Measurements from ENCODE around the gene AKAP9. TPM values are rescaled to one million over a fixed set of nuclear protein-coding genes. Genes with fewer than 3 reads are reported as not detected.

AKAP9 gene
- total and polyA plus RNA-seq, 4 donors = 11.4 to 203 (median 40.0) TPM

DNA sequence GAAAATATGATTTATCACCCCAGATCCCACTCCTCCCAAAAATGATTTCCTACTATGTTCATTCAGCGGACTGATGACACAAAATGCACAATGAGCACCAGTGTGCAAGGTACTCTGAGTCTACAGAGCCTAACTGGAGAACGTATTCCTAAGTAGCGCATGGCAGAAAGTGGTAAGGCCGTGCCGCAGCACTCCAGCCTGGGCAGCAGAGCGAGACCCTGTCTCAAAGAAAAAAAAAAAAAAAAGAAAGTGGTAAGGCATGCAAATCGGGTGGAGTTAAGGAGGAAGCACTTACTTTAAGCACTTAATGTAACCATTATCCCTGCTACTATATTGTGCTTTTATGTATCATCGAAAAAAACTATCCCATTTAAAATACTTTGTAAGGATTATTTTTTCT is 168.2 kb downstream of the AKAP9 start:
- peaks cover 0 to 2% (median 0%) of the 10 kb centered on the region in 5 donors for H3K4me1 ChIP-seq (ENCODE audit: control insufficient read depth in 5 of 5, insufficient read depth in 5 of 5, low read length in 5 of 5)

DNA sequence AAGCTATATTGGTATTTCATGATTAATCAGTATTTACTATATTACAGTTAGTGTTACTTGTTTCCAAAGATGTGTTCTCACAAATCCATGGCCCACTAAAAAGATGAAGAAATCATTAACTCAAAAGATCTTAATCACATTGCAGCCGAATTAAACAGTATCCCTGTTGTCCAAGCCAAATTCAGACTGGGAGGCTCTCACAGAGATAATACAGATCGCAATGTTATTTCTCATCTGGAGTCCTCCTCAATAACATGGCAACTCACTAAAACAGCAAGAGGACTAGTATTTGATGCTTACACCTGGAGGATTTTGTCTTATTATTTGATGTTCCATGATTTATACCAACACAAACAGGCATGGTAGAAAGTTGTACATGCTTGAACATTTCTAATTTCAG is 170.2 kb downstream of the AKAP9 start:
- DNase-seq = no peak
- Histone ChIP-seq H3K36me3 (ENCODE audit: control insufficient read depth in 4 of 4, insufficient read depth in 4 of 4, low read length in 4 of 4) (peaks cover 12 to 26% (median 17%) of the 10 kb centered on the region in 4 donors), H3K4me1 (ENCODE audit: control insufficient read depth in 5 of 5, insufficient read depth in 5 of 5, low read length in 5 of 5) (peaks cover 0 to 2% (median 0%) of the 10 kb centered on the region in 5 donors), H3K27me3 (ENCODE audit: control insufficient read depth in 3 of 3, insufficient read depth in 3 of 3, low read length in 2 of 3) (no peaks in the 10 kb centered on the region), H3K27ac (ENCODE audit: low read depth in 1 of 2, low read length in 1 of 2) (no peak overlapping the region), H3K4me3 (no peak overlapping the region), H3K9me3 (ENCODE audit: control insufficient read depth in 4 of 4, insufficient read depth in 3 of 4, low read length in 3 of 4) (no peaks in the 10 kb centered on the region), H3K9ac (ENCODE audit: insufficient read depth in 1 of 2, low read length in 2 of 2) (no peak overlapping the region)
- no peak for ATAC-seq (ENCODE audit: insufficient read depth, low FRiP score)
- TF ChIP-seq, protein P1, sequence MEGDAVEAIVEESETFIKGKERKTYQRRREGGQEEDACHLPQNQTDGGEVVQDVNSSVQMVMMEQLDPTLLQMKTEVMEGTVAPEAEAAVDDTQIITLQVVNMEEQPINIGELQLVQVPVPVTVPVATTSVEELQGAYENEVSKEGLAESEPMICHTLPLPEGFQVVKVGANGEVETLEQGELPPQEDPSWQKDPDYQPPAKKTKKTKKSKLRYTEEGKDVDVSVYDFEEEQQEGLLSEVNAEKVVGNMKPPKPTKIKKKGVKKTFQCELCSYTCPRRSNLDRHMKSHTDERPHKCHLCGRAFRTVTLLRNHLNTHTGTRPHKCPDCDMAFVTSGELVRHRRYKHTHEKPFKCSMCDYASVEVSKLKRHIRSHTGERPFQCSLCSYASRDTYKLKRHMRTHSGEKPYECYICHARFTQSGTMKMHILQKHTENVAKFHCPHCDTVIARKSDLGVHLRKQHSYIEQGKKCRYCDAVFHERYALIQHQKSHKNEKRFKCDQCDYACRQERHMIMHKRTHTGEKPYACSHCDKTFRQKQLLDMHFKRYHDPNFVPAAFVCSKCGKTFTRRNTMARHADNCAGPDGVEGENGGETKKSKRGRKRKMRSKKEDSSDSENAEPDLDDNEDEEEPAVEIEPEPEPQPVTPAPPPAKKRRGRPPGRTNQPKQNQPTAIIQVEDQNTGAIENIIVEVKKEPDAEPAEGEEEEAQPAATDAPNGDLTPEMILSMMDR (IDR thresholded peaks at IDR 0.05; ENCODE audit: control extremely low read depth, extremely low read depth) = no peak
- 89 to 96% methylated on average over 2 of the region's 2 CpGs for WGBS, 2 donors

More for the DNA sequence above, 168.2 kb downstream of the AKAP9 start:
- Histone ChIP-seq H3K9me3 (ENCODE audit: control insufficient read depth in 4 of 4, insufficient read depth in 3 of 4, low read length in 3 of 4) (no peaks in the 10 kb centered on the region), H3K27ac (ENCODE audit: low read depth in 1 of 2, low read length in 1 of 2) (no peak overlapping the region), H3K27me3 (ENCODE audit: control insufficient read depth in 3 of 3, insufficient read depth in 3 of 3, low read length in 2 of 3) (no peaks in the 10 kb centered on the region), H3K36me3 (ENCODE audit: control insufficient read depth in 4 of 4, insufficient read depth in 4 of 4, low read length in 4 of 4) (peaks cover 16 to 25% (median 20%) of the 10 kb centered on the region in 4 donors), H3K4me3 (no peak overlapping the region), H3K9ac (ENCODE audit: insufficient read depth in 1 of 2, low read length in 2 of 2) (no peak overlapping the region)
- TF ChIP-seq, protein P1 (IDR thresholded peaks at IDR 0.05; ENCODE audit: control extremely low read depth, extremely low read depth) = no peak
- WGBS, 2 donors = 93 to 98% methylated on average over 8 of the region's 8 CpGs
- DNase-seq (no peak), ATAC-seq (ENCODE audit: insufficient read depth, low FRiP score) (no peak)

DNA sequence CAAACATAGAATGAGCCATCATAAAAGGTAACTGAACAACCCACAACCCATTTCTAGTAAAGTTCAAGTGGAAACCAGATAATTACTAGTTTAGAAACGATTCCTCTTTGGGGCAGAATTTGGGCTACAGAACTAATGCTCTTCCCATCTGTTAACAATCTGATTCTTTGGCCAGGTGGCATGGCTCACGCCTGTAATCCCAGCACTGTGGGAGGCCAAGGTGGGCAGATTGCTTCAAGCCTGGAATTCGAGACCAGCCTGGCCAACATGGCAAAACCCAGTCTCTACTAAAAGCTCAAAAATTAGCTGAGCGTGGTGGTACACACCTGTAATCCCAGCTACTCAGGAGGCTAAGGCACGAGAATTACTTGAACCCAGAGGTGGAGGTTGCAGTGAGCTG is 175.2 kb downstream of the AKAP9 start:
- no peak overlapping the region for H3K27ac ChIP-seq (ENCODE audit: low read depth in 1 of 2, low read length in 1 of 2)
- H3K27me3 ChIP-seq (ENCODE audit: control insufficient read depth in 3 of 3, insufficient read depth in 3 of 3, low read length in 2 of 3) = no peaks in the 10 kb centered on the region
- TF ChIP-seq, protein P1 (IDR thresholded peaks at IDR 0.05; ENCODE audit: control extremely low read depth, extremely low read depth) = no peak
- ATAC-seq (ENCODE audit: insufficient read depth, low FRiP score) (no peak), DNase-seq (no peak)
- H3K9ac ChIP-seq (ENCODE audit: insufficient read depth in 1 of 2, low read length in 2 of 2) = no peak overlapping the region
- H3K36me3 ChIP-seq (ENCODE audit: control insufficient read depth in 4 of 4, insufficient read depth in 4 of 4, low read length in 4 of 4) = peaks cover 10 to 24% (median 15%) of the 10 kb centered on the region in 4 donors
- H3K4me1 ChIP-seq (ENCODE audit: control insufficient read depth in 5 of 5, insufficient read depth in 5 of 5, low read length in 5 of 5) = peaks cover 0 to 2% (median 0%) of the 10 kb centered on the region in 5 donors
- H3K9me3 ChIP-seq (ENCODE audit: control insufficient read depth in 4 of 4, insufficient read depth in 3 of 4, low read length in 3 of 4) = no peaks in the 10 kb centered on the region
- no peak overlapping the region for H3K4me3 ChIP-seq
- WGBS, 2 donors = 97 to 98% methylated on average over 5 of the region's 5 CpGs

DNA sequence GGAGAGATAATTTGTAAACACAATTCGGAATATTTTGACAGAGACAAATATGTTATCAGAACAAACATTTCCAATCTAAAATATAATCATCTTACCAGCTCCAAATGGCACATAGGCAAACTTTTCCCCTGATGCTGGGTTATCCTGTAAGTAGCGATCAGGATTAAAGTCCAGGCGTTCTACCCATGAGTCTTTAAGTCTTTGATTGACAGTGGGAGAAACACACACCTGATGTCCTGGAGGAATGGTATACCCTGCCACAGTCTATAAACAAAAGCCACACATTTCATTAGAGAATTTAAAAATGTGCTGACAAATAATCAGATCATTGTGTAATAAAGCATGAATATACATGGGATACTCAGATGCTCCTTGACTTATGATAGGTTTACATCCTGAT is 176.3 kb downstream of the AKAP9 start:
- Histone ChIP-seq H3K4me1 (ENCODE audit: control insufficient read depth in 5 of 5, insufficient read depth in 5 of 5, low read length in 5 of 5) (no peaks in the 10 kb centered on the region), H3K27ac (ENCODE audit: low read depth in 1 of 2, low read length in 1 of 2) (no peak overlapping the region), H3K36me3 (ENCODE audit: control insufficient read depth in 4 of 4, insufficient read depth in 4 of 4, low read length in 4 of 4) (peaks cover 8 to 35% (median 22%) of the 10 kb centered on the region in 4 donors), H3K9ac (ENCODE audit: insufficient read depth in 1 of 2, low read length in 2 of 2) (no peak overlapping the region), H3K4me3 (no peak overlapping the region), H3K27me3 (ENCODE audit: control insufficient read depth in 3 of 3, insufficient read depth in 3 of 3, low read length in 2 of 3) (no peaks in the 10 kb centered on the region), H3K9me3 (ENCODE audit: control insufficient read depth in 4 of 4, insufficient read depth in 3 of 4, low read length in 3 of 4) (peaks cover 0 to 2% (median under 1%) of the 10 kb centered on the region in 4 donors)
- 90 to 93% methylated on average over 3 of the region's 3 CpGs for WGBS, 2 donors
- TF ChIP-seq, protein P1 (IDR thresholded peaks at IDR 0.05; ENCODE audit: control extremely low read depth, extremely low read depth) = no peak
- DNase-seq = no peak
- ATAC-seq (ENCODE audit: insufficient read depth, low FRiP score) = no peak
